Ishikawa (cell line): ENCODE data around the gene MAMLD1.

ENCODE experiments used
- CEBPB ChIP-seq: IDR thresholded peaks from 2 replicates; pipeline ENCODE4 v1.6.1; 2012
- CREB1 ChIP-seq: IDR thresholded peaks from 2 replicates; pipeline ENCODE4 v1.6.1; 2012; ENCODE audit warnings: low read depth
- EGR1 ChIP-seq: IDR thresholded peaks from 2 replicates; pipeline ENCODE4 v1.6.1; 2012
- EP300 ChIP-seq: IDR thresholded peaks from 2 replicates; pipeline ENCODE4 v1.6.1; 2012; ENCODE audit warnings: borderline replicate concordance
- FOXM1 ChIP-seq: IDR thresholded peaks from 2 replicates; pipeline ENCODE4 v1.6.1; 2012; ENCODE audit warnings: low read depth, borderline replicate concordance
- NFIC ChIP-seq: IDR thresholded peaks from 2 replicates; pipeline ENCODE4 v1.6.1; 2012
- RAD21 ChIP-seq: IDR thresholded peaks from 2 replicates; pipeline ENCODE4 v1.6.1; 2012; ENCODE audit warnings: low read depth
- TAF1 ChIP-seq: IDR thresholded peaks from 2 replicates; pipeline ENCODE4 v1.6.1; 2012; ENCODE audit warnings: low read depth, mild to moderate bottlenecking
- TCF12 ChIP-seq: IDR thresholded peaks from 2 replicates; pipeline ENCODE4 v1.6.1; 2012; ENCODE audit warnings: low read depth
- TEAD4 ChIP-seq: IDR thresholded peaks from 2 replicates; pipeline ENCODE4 v1.6.1; 2012
- YY1 ChIP-seq: IDR thresholded peaks from 2 replicates; pipeline ENCODE4 v1.6.1; 2012; ENCODE audit warnings: low read depth
- ZBTB7A ChIP-seq: IDR thresholded peaks from 2 replicates; pipeline ENCODE4 v1.6.1; 2012; ENCODE audit warnings: low read depth
- TF ChIP-seq, protein P1 (sequence below): IDR thresholded peaks from 2 replicates; pipeline ENCODE4 v1.6.1; 2012
- TF ChIP-seq, protein P2 (sequence below): IDR thresholded peaks from 2 replicates; pipeline ENCODE4 v1.6.1; 2012; ENCODE audit warnings: low read depth, mild to moderate bottlenecking
- TF ChIP-seq, protein P3 (sequence below): IDR thresholded peaks from 2 replicates; pipeline ENCODE4 v1.6.1; 2012

Gene MAMLD1

DNA sequence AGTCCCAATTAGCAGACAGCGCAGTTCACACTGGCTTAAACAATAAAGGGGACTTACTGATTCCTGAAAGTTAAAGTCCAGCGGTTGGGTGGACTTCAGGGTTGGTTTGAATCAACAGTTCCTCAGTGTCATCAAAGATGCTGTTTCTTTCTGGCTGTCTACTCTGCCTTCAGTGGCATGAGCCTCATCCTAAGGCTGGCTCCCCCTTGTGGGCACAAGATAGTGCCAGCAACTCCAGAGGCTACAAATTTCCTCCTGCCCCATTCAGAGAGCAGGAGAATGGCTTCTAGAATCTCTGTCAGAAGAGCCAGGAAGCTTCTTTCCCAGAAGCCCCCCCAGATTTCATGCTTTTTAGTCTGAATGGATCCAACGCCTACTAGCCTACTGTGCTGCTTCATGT lies 122.9 kb downstream of the MAMLD1 start:
- TF ChIP-seq, protein P1, sequence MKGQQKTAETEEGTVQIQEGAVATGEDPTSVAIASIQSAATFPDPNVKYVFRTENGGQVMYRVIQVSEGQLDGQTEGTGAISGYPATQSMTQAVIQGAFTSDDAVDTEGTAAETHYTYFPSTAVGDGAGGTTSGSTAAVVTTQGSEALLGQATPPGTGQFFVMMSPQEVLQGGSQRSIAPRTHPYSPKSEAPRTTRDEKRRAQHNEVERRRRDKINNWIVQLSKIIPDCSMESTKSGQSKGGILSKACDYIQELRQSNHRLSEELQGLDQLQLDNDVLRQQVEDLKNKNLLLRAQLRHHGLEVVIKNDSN: no peak
- TF ChIP-seq EGR1: no peak
- TF ChIP-seq RAD21: peak; percentile 45
- TF ChIP-seq FOXM1: no peak

DNA sequence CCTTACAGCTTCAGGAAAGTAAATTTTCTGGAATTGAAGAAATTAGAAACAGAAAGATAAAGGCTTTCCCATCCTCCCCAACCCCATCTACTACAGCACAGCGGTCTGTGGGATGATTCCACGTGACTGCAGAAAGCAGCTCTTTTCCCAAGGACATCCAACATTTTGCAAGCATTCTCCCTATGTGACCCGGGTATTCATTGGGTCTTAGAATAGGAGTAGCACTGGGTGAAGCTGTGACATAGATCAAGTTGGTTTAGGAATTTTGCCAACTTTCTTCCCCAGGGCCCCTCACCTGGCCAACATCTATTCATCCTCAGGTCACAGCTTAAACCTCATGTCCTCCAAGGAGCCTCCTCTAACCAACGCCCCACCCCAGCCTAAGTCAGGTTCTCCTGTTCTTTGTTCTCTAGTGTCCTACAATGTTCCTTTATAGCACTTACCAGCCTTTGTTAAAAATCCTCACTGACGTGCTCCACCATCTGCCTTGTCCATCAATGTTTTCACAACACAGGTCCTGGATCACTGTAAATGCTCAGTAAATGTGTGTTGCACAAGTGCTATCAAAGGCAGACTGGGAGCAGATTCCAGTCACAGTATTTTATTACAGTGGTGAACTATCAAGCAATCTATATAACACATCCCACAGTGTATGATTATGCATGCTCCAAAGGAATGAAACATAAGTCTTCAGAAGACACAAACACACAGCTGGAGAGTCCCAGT lies 124.4 kb downstream of the MAMLD1 start:
- TF ChIP-seq NFIC (no peak), RAD21 (no peak), TEAD4 (no peak), EP300 (no peak), EGR1 (no peak)
- TF ChIP-seq, protein P2, sequence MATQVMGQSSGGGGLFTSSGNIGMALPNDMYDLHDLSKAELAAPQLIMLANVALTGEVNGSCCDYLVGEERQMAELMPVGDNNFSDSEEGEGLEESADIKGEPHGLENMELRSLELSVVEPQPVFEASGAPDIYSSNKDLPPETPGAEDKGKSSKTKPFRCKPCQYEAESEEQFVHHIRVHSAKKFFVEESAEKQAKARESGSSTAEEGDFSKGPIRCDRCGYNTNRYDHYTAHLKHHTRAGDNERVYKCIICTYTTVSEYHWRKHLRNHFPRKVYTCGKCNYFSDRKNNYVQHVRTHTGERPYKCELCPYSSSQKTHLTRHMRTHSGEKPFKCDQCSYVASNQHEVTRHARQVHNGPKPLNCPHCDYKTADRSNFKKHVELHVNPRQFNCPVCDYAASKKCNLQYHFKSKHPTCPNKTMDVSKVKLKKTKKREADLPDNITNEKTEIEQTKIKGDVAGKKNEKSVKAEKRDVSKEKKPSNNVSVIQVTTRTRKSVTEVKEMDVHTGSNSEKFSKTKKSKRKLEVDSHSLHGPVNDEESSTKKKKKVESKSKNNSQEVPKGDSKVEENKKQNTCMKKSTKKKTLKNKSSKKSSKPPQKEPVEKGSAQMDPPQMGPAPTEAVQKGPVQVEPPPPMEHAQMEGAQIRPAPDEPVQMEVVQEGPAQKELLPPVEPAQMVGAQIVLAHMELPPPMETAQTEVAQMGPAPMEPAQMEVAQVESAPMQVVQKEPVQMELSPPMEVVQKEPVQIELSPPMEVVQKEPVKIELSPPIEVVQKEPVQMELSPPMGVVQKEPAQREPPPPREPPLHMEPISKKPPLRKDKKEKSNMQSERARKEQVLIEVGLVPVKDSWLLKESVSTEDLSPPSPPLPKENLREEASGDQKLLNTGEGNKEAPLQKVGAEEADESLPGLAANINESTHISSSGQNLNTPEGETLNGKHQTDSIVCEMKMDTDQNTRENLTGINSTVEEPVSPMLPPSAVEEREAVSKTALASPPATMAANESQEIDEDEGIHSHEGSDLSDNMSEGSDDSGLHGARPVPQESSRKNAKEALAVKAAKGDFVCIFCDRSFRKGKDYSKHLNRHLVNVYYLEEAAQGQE: no peak
- TF ChIP-seq, protein P3, sequence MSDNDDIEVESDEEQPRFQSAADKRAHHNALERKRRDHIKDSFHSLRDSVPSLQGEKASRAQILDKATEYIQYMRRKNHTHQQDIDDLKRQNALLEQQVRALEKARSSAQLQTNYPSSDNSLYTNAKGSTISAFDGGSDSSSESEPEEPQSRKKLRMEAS: no peak

DNA sequence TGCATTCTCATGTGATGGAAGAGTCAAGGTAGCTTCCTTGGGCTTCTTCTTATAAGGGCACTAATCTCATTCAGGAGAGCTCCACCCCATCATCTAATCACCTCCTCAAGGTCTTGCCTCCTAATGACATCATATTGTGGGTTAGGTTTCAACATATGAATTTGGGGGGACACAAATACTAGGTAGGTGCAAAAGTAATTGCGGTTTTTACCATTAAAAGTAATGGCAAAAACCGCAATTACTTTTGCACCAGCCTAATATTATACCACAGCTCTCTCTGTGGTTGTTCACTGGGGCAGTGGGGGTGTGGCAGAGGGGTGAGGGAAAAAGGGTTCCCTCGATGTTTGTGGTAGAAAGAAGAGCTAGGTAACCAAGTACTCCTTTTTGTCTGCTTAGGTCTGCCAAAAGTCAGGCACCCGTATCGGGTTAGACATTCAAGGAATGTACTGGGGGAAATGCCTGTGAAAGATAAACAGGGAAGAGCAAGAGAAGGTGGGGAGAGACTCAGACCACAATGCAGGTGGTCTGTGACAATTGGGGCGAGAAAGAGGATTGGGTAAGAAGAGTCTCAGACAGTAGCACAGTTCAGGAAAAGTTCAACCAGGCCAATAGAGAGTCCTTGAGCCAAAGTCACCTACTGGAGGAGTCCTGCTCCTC lies 126.4 kb downstream of the MAMLD1 start:
- TF ChIP-seq CEBPB (no peak), TEAD4 (no peak)

DNA sequence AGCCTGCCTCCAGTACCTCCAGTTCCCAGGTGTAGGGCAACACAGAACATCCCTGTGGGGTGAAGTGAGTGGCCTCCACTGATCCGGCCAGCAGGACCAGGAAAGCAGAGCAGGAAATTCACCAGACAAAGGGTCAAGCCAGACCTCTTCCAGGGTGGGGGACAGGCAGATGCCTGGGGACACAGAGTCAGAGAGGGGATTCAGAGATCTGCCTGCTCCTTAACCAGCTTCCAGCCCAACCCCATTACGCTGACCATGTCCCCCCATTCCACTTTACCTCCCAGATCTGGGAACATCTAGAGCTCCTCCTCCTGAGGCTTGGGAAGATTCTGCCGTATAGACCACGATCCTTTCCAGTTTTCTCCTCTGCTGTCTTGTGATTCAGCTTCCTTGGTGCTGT lies 132.4 kb downstream of the MAMLD1 start:
- TF ChIP-seq RAD21: no peak
- no peak for TF ChIP-seq YY1
- no peak for TF ChIP-seq CREB1
- TF ChIP-seq, protein P3: no peak
- TF ChIP-seq TCF12: no peak
- no peak for TF ChIP-seq ZBTB7A
- TF ChIP-seq TAF1: no peak
- TF ChIP-seq EGR1: no peak
- TF ChIP-seq, protein P1: no peak
- TF ChIP-seq CEBPB: no peak
- TF ChIP-seq, protein P2: no peak
- no peak for TF ChIP-seq FOXM1
- TF ChIP-seq EP300: no peak
- TF ChIP-seq NFIC: no peak
- no peak for TF ChIP-seq TEAD4

DNA sequence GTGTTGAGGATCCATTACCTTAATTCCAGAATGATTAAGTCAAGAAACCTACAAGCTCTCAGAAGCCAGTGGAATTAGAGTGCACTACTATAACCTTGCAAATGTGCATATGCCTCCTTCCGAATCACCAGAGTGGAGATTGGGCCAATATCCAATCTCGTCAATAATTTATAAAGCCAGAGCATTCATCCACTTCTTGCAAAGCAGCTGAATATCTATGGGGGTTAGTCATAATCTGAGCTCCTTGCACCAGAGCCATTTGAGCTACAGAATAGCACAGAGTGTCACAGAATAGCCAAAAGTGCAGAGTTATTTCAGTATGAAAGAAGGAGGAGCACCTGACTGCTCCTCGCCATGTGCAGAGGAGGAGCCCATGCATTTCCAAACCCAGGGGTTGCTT lies 136.1 kb downstream of the MAMLD1 start:
- no peak for TF ChIP-seq YY1
- TF ChIP-seq CREB1: no peak
- TF ChIP-seq, protein P3: no peak
- TF ChIP-seq, protein P1: no peak
- TF ChIP-seq CEBPB: no peak
- TF ChIP-seq FOXM1: no peak
- no peak for TF ChIP-seq EP300
- no peak for TF ChIP-seq EGR1
- TF ChIP-seq ZBTB7A: no peak
- no peak for TF ChIP-seq TEAD4
- TF ChIP-seq TCF12: no peak
- TF ChIP-seq, protein P2: no peak
- no peak for TF ChIP-seq TAF1
- TF ChIP-seq RAD21: no peak
- TF ChIP-seq NFIC: no peak
